Neural progenitor cell (in vitro differentiated cells): Measurements from ENCODE around the gene C1QL4.

Experiments
- CTCF ChIP-seq: fragments of 200-600 bp; sonication (generic); IDR thresholded peaks from 2 replicates; pipeline ENCODE4 v1.5.1; 2017; ENCODE audit warnings: antibody characterized with exemption, mild to moderate bottlenecking
- EZH2 ChIP-seq: fragments of 200-600 bp; sonication (generic); IDR thresholded peaks from 2 replicates; pipeline ENCODE4 v1.6.1; 2017; ENCODE audit warnings: antibody characterized with exemption, mild to moderate bottlenecking, moderate library complexity
- EZH2phosphoT487 ChIP-seq: fragments of 200-600 bp; sonication (generic); IDR thresholded peaks from 2 replicates; pipeline ENCODE4 v1.6.1; 2017; ENCODE audit warnings: antibody characterized with exemption

- TF ChIP-seq CTCF: no peak
- TF ChIP-seq EZH2: no peak
- no peak for TF ChIP-seq EZH2phosphoT487
These were observed 38.8 kb downstream of the C1QL4 start for GRCh38 chr12:49298160-49298559.
